ENCODE measurements around the gene SLC30A1. TPM values are rescaled to one million over a fixed set of nuclear protein-coding genes. Genes with fewer than 3 reads are reported as not detected.

Gene SLC30A1
- total and polyA plus RNA-seq, 2 of the 13 experiments (the other 11 are each of a cell fraction or from before 2014, with no cell fraction given), result 5.9 to 24.4 TPM

GRCh38 chr1:211577819-211578639 is 932 bp downstream of the SLC30A1 start (continued):
- TF ChIP-seq HMGXB4 (CRISPR knock-in tag; IDR thresholded peaks at IDR 0.05; ENCODE audit: borderline replicate concordance in 1 of 2, low read depth in 1 of 2), result peak; percentile 98 to 99
- no peak for TF ChIP-seq ZNF230 (CRISPR knock-in tag; IDR thresholded peaks at IDR 0.05)
- TF ChIP-seq CBFB (CRISPR knock-in tag; IDR thresholded peaks at IDR 0.05), result no peak
- peak; percentile 61; the same call in 1 of the 2 replicates for TF ChIP-seq ZNF772 (CRISPR knock-in tag; IDR thresholded peaks at IDR 0.05)
- TF ChIP-seq PAF1 (CRISPR knock-in tag; IDR thresholded peaks at IDR 0.05), result no peak
- TF ChIP-seq ZBTB7A (CRISPR knock-in tag; IDR thresholded peaks at IDR 0.05), result no peak
- no peak for TF ChIP-seq THRA (CRISPR knock-in tag; IDR thresholded peaks at IDR 0.05; ENCODE audit: borderline replicate concordance)
- peak; percentile 82 for TF ChIP-seq IRF9 (CRISPR knock-in tag; IDR thresholded peaks at IDR 0.05; ENCODE audit: borderline replicate concordance)
- TF ChIP-seq HDAC6 (IDR thresholded peaks at IDR 0.05; ENCODE audit: low read depth, low read length), result no peak
- TF ChIP-seq ELF4 (CRISPR knock-in tag; IDR thresholded peaks at IDR 0.05; ENCODE audit: borderline replicate concordance), result no peak
- TF ChIP-seq TARDBP (CRISPR knock-in tag; IDR thresholded peaks at IDR 0.05), result peak; percentile 75; the same call in 1 of the 2 replicates
- no peak for TF ChIP-seq STAT6 (CRISPR knock-in tag; IDR thresholded peaks at IDR 0.05; ENCODE audit: borderline replicate concordance)
- TF ChIP-seq ZNF263 (CRISPR knock-in tag; IDR thresholded peaks at IDR 0.05), result peak; percentile 42; the same call in 1 of the 2 replicates
- no peak for TF ChIP-seq AKNA (CRISPR knock-in tag; IDR thresholded peaks at IDR 0.05; ENCODE audit: borderline replicate concordance)
- no peak for TF ChIP-seq RORA (CRISPR knock-in tag; IDR thresholded peaks at IDR 0.05)
- no peak for TF ChIP-seq RELA (CRISPR knock-in tag; IDR thresholded peaks at IDR 0.05)

Data from HepG2 (cell line).